HEK293 (cell line): ENCODE data around the gene DDX31.
A peak's percentile ranks its signal among the peaks of the same experiment; 100 is the strongest.

Experiments
- BCL11B ChIP-seq: fragments of 450-650 bp; formaldehyde crosslinking; IDR thresholded peaks from 2 replicates; pipeline ENCODE4 v1.5.1; 2016; ENCODE audit warnings: low read depth, missing biosample characterization, missing genetic modification characterization
- KLF16 ChIP-seq: fragments of 450-650 bp; formaldehyde crosslinking; IDR thresholded peaks from 2 replicates; pipeline ENCODE4 v1.5.1; 2017; ENCODE audit warnings: missing biosample characterization, missing genetic modification characterization
- KLF8 ChIP-seq: fragments of 450-650 bp; formaldehyde crosslinking; IDR thresholded peaks from 2 replicates; pipeline ENCODE4 v1.5.1; 2016; ENCODE audit warnings: missing biosample characterization, missing genetic modification characterization
- PRDM6 ChIP-seq: fragments of 450-650 bp; formaldehyde crosslinking; IDR thresholded peaks from 2 replicates; pipeline ENCODE4 v1.5.1; 2017; ENCODE audit warnings: missing biosample characterization, missing genetic modification characterization
- SALL2 ChIP-seq: fragments of 450-650 bp; formaldehyde crosslinking; IDR thresholded peaks from 2 replicates; pipeline ENCODE4 v1.5.0; 2017; ENCODE audit warnings: missing biosample characterization, mild to moderate bottlenecking, missing genetic modification characterization, borderline replicate concordance
- YY1 ChIP-seq: fragments of 450-650 bp; formaldehyde crosslinking; IDR thresholded peaks from 2 replicates; pipeline ENCODE4 v1.5.1; 2018; ENCODE audit warnings: missing biosample characterization, missing genetic modification characterization
- YY2 ChIP-seq: fragments of 450-650 bp; formaldehyde crosslinking; IDR thresholded peaks from 2 replicates; pipeline ENCODE4 v1.5.1; 2016; ENCODE audit warnings: missing biosample characterization, missing genetic modification characterization
- ZBTB10 ChIP-seq: fragments of 450-650 bp; formaldehyde crosslinking; IDR thresholded peaks from 2 replicates; pipeline ENCODE4 v1.5.1; 2016; ENCODE audit warnings: missing biosample characterization, missing genetic modification characterization
- ZBTB44 ChIP-seq: fragments of 450-650 bp; IDR thresholded peaks from 2 replicates; pipeline ENCODE4 v1.5.1; 2018; ENCODE audit warnings: missing biosample characterization, mild to moderate bottlenecking, missing genetic modification characterization
- ZBTB7A ChIP-seq: fragments of 450-650 bp; formaldehyde crosslinking; IDR thresholded peaks from 2 replicates; pipeline ENCODE4 v1.5.1; 2016; ENCODE audit warnings: low read depth, missing biosample characterization, missing genetic modification characterization
- ZBTB8A ChIP-seq: fragments of 450-650 bp; formaldehyde crosslinking; IDR thresholded peaks from 2 replicates; pipeline ENCODE4 v1.5.1; 2016; ENCODE audit warnings: missing biosample characterization, missing genetic modification characterization
- ZNF10 ChIP-seq: fragments of 450-650 bp; formaldehyde crosslinking; IDR thresholded peaks from 2 replicates; pipeline ENCODE4 v1.5.1; 2017; ENCODE audit warnings: missing biosample characterization, missing genetic modification characterization
- ZNF112 ChIP-seq: fragments of 450-650 bp; formaldehyde crosslinking; IDR thresholded peaks from 2 replicates; pipeline ENCODE4 v1.5.0; 2017; ENCODE audit warnings: missing biosample characterization, missing genetic modification characterization
- ZNF133 ChIP-seq: fragments of 450-650 bp; formaldehyde crosslinking; IDR thresholded peaks from 2 replicates; pipeline ENCODE4 v1.5.1; 2016; ENCODE audit warnings: missing biosample characterization, missing genetic modification characterization
- ZNF138 ChIP-seq: fragments of 450-650 bp; formaldehyde crosslinking; IDR thresholded peaks from 2 replicates; pipeline ENCODE4 v1.5.1; 2016; ENCODE audit warnings: missing biosample characterization, missing genetic modification characterization, borderline replicate concordance
- ZNF146 ChIP-seq: fragments of 450-650 bp; formaldehyde crosslinking; IDR thresholded peaks from 2 replicates; pipeline ENCODE4 v1.5.1; 2016; ENCODE audit warnings: missing biosample characterization, missing genetic modification characterization
- ZNF19 ChIP-seq: fragments of 450-650 bp; formaldehyde crosslinking; IDR thresholded peaks from 2 replicates; pipeline ENCODE4; 2016; ENCODE audit warnings: missing biosample characterization, missing genetic modification characterization, low read depth
- ZNF2 ChIP-seq: fragments of 450-650 bp; formaldehyde crosslinking; IDR thresholded peaks from 2 replicates; pipeline ENCODE4 v1.5.1; 2016; ENCODE audit warnings: missing biosample characterization, missing genetic modification characterization
- ZNF211 ChIP-seq: fragments of 450-650 bp; formaldehyde crosslinking; IDR thresholded peaks from 2 replicates; pipeline ENCODE4 v1.5.1; 2016; ENCODE audit warnings: low read depth, missing biosample characterization, missing genetic modification characterization
- ZNF214 ChIP-seq: fragments of 450-650 bp; formaldehyde crosslinking; IDR thresholded peaks from 2 replicates; pipeline ENCODE4 v1.5.1; 2017; ENCODE audit warnings: missing biosample characterization, mild to moderate bottlenecking, missing genetic modification characterization, borderline replicate concordance
- ZNF274 ChIP-seq, 2 experiments: fragments of 200-500 bp in 1 of 2; fragments of 450-650 bp in 1 of 2; sonication (Bioruptor generic) in 1 of 2; formaldehyde crosslinking in 1 of 2; IDR thresholded peaks; 2 replicates each; pipeline versions ENCODE4 v1.5.1 to v1.6.1; 2014 to 2016; ENCODE audit warnings: borderline replicate concordance in 1 of 2, inconsistent platforms in 1 of 2, low read length in 1 of 2, missing biosample characterization in 1 of 2, missing genetic modification characterization in 1 of 2
- ZNF302 ChIP-seq: fragments of 450-650 bp; formaldehyde crosslinking; IDR thresholded peaks from 2 replicates; pipeline ENCODE4 v1.5.1; 2016; ENCODE audit warnings: missing biosample characterization, missing genetic modification characterization, low read depth
- ZNF48 ChIP-seq: fragments of 450-650 bp; formaldehyde crosslinking; IDR thresholded peaks from 2 replicates; pipeline ENCODE4 v1.5.1; 2016; ENCODE audit warnings: missing biosample characterization, missing genetic modification characterization
- ZNF501 ChIP-seq: fragments of 450-650 bp; formaldehyde crosslinking; IDR thresholded peaks from 2 replicates; pipeline ENCODE4 v1.5.1; 2016; ENCODE audit warnings: missing biosample characterization, missing genetic modification characterization
- ZNF555 ChIP-seq: fragments of 450-650 bp; formaldehyde crosslinking; conservative IDR thresholded peaks from 2 replicates; pipeline ENCODE4 v1.5.1; 2017; ENCODE audit warnings: missing biosample characterization, mild to moderate bottlenecking, missing genetic modification characterization, inconsistent platforms
- ZNF626 ChIP-seq: fragments of 450-650 bp; sonication (Bioruptor Pico); formaldehyde crosslinking; IDR thresholded peaks from 2 replicates; pipeline ENCODE4 v1.5.1; 2018; ENCODE audit warnings: missing biosample characterization, missing genetic modification characterization, inconsistent platforms
- ZNF670 ChIP-seq: fragments of 450-650 bp; formaldehyde crosslinking; IDR thresholded peaks from 2 replicates; pipeline ENCODE4 v1.5.1; 2016; ENCODE audit warnings: missing biosample characterization, missing genetic modification characterization, low read depth
- ZNF707 ChIP-seq: fragments of 450-650 bp; formaldehyde crosslinking; IDR thresholded peaks from 2 replicates; pipeline ENCODE4 v1.5.1; 2016; ENCODE audit warnings: missing biosample characterization, missing genetic modification characterization
- ZNF791 ChIP-seq: fragments of 450-650 bp; formaldehyde crosslinking; IDR thresholded peaks from 2 replicates; pipeline ENCODE4 v1.5.1; 2016; ENCODE audit warnings: missing biosample characterization, missing genetic modification characterization
- TF ChIP-seq, protein P1 (sequence below): fragments of 450-650 bp; formaldehyde crosslinking; IDR thresholded peaks from 2 replicates; pipeline ENCODE4 v1.5.1; 2016; ENCODE audit warnings: missing biosample characterization, missing genetic modification characterization, low read depth
- TF ChIP-seq, protein P2 (sequence below): fragments of 450-650 bp; formaldehyde crosslinking; IDR thresholded peaks from 2 replicates; pipeline ENCODE4 v1.5.1; 2016; ENCODE audit warnings: missing biosample characterization, missing genetic modification characterization

Gene DDX31

GRCh38 chr9:132669698-132670456, at the start of gene DDX31 (continued):
- TF ChIP-seq PRDM6 (tag by site-specific recombination) = no peak
- no peak for TF ChIP-seq ZNF19
- 0 out of 2 replicates have a peak, but pooled peaks have one; percentile 12 for TF ChIP-seq ZNF146
- TF ChIP-seq SALL2 (tag by site-specific recombination) = no peak
- peak; percentile 93 for TF ChIP-seq ZNF2
- TF ChIP-seq YY1 (tag by site-specific recombination) = peak; percentile 78
- TF ChIP-seq KLF8 (tag by site-specific recombination) = peak; percentile 77
- TF ChIP-seq ZNF626 (tag by site-specific recombination) = no peak
- no peak for TF ChIP-seq ZNF112
- no peak for TF ChIP-seq ZBTB7A (tag by site-specific recombination)
- TF ChIP-seq YY2 (tag by site-specific recombination) = no peak
- TF ChIP-seq ZNF10 (tag by site-specific recombination) = no peak
- no peak for TF ChIP-seq ZNF791 (tag by site-specific recombination)
- TF ChIP-seq ZNF501 (tag by site-specific recombination) = peak; percentile 93
- no peak for TF ChIP-seq ZNF48
- no peak for TF ChIP-seq BCL11B (tag by site-specific recombination)
- no peak for TF ChIP-seq ZNF133 (tag by site-specific recombination)
- TF ChIP-seq ZNF211 (tag by site-specific recombination) = no peak
- no peak for TF ChIP-seq ZNF214 (tag by site-specific recombination)
- TF ChIP-seq ZNF302 (tag by site-specific recombination) = no peak
- no peak; the same call in none of the 2 replicates for TF ChIP-seq ZBTB10 (tag by site-specific recombination)
- TF ChIP-seq, protein P1, sequence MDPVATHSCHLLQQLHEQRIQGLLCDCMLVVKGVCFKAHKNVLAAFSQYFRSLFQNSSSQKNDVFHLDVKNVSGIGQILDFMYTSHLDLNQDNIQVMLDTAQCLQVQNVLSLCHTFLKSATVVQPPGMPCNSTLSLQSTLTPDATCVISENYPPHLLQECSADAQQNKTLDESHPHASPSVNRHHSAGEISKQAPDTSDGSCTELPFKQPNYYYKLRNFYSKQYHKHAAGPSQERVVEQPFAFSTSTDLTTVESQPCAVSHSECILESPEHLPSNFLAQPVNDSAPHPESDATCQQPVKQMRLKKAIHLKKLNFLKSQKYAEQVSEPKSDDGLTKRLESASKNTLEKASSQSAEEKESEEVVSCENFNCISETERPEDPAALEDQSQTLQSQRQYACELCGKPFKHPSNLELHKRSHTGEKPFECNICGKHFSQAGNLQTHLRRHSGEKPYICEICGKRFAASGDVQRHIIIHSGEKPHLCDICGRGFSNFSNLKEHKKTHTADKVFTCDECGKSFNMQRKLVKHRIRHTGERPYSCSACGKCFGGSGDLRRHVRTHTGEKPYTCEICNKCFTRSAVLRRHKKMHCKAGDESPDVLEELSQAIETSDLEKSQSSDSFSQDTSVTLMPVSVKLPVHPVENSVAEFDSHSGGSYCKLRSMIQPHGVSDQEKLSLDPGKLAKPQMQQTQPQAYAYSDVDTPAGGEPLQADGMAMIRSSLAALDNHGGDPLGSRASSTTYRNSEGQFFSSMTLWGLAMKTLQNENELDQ (tag by site-specific recombination) = no peak
- no peak for TF ChIP-seq ZNF707 (tag by site-specific recombination)
- TF ChIP-seq ZNF555 (tag by site-specific recombination) = no peak
- peak; percentile 64 for TF ChIP-seq ZBTB8A (tag by site-specific recombination)
- no peak for TF ChIP-seq ZNF138 (tag by site-specific recombination)
- no peak for TF ChIP-seq ZNF274 (IDR thresholded peaks at IDR 0.05; ENCODE audit: low read length)
- no peak for TF ChIP-seq ZNF274 (tag by site-specific recombination; IDR thresholded peaks at IDR 0.05; ENCODE audit: borderline replicate concordance)
- TF ChIP-seq, protein P2, sequence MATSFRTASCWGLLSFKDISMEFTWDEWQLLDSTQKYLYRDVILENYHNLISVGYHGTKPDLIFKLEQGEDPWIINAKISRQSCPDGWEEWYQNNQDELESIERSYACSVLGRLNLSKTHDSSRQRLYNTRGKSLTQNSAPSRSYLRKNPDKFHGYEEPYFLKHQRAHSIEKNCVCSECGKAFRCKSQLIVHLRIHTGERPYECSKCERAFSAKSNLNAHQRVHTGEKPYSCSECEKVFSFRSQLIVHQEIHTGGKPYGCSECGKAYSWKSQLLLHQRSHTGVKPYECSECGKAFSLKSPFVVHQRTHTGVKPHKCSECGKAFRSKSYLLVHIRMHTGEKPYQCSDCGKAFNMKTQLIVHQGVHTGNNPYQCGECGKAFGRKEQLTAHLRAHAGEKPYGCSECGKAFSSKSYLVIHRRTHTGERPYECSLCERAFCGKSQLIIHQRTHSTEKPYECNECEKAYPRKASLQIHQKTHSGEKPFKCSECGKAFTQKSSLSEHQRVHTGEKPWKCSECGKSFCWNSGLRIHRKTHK = no peak
- TF ChIP-seq KLF16 (tag by site-specific recombination) = peak; percentile 97
- TF ChIP-seq ZNF670 (tag by site-specific recombination) = no peak
- no peak for TF ChIP-seq ZBTB44 (tag by site-specific recombination)
